Measurements from ENCODE around the gene GLIS1.

The GLIS1 gene

DNA sequence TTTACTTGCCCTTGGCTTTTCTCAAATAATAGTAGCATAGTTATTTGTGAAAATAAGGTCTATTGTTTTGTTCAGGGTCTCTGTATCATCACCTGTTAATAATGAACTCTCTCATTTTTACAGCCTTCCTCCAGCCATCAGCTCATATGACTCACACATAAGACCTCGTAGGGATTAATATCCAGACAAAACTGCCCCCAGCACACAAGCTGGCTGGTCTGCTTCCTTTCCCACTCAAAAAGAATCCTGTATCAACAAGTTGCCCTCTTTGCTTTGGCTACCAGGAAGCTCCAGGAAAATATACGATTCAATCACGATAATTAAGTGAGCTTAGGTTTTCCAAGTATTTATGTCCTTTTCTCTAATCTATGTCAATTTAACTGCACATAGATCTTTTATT, 160.6 kb downstream of the GLIS1 start:
- Histone ChIP-seq H3K4me3 (ENCODE audit: low read length) (no peak overlapping the region), H3K27me3 (ENCODE audit: control insufficient read depth, low read length) (peaks cover 10% of the 10 kb centered on the region), H3K9me2 (replicated peaks; ENCODE audit: control insufficient read depth, low read length) (no peaks in the 10 kb centered on the region), H3K9me3 (ENCODE audit: control insufficient read depth, insufficient read depth, low read length) (no peaks in the 10 kb centered on the region), H4K20me1 (ENCODE audit: control insufficient read depth, insufficient read depth, low read depth, low read length) (no peaks in the 10 kb centered on the region), H3K79me2 (ENCODE audit: control insufficient read depth, low read length) (no peaks in the 10 kb centered on the region), H3K4me1 (ENCODE audit: control insufficient read depth, low read length) (no peaks in the 10 kb centered on the region), H3K4me2 (ENCODE audit: low read length) (no peak overlapping the region), H3K36me3 (ENCODE audit: control insufficient read depth, low read length) (no peaks in the 10 kb centered on the region), H3K27ac (ENCODE audit: low read depth, low read length) (no peak overlapping the region), H3F3A (ENCODE audit: control insufficient read depth, insufficient read depth) (no peaks in the 10 kb centered on the region)
- no peak for TF ChIP-seq EZH2phosphoT487 (IDR thresholded peaks at IDR 0.05; ENCODE audit: borderline replicate concordance, low read length)
- TF ChIP-seq, protein P1, sequence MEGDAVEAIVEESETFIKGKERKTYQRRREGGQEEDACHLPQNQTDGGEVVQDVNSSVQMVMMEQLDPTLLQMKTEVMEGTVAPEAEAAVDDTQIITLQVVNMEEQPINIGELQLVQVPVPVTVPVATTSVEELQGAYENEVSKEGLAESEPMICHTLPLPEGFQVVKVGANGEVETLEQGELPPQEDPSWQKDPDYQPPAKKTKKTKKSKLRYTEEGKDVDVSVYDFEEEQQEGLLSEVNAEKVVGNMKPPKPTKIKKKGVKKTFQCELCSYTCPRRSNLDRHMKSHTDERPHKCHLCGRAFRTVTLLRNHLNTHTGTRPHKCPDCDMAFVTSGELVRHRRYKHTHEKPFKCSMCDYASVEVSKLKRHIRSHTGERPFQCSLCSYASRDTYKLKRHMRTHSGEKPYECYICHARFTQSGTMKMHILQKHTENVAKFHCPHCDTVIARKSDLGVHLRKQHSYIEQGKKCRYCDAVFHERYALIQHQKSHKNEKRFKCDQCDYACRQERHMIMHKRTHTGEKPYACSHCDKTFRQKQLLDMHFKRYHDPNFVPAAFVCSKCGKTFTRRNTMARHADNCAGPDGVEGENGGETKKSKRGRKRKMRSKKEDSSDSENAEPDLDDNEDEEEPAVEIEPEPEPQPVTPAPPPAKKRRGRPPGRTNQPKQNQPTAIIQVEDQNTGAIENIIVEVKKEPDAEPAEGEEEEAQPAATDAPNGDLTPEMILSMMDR (IDR thresholded peaks at IDR 0.05; ENCODE audit: low read depth, low read length, poor library complexity, severe bottlenecking) = no peak

DNA sequence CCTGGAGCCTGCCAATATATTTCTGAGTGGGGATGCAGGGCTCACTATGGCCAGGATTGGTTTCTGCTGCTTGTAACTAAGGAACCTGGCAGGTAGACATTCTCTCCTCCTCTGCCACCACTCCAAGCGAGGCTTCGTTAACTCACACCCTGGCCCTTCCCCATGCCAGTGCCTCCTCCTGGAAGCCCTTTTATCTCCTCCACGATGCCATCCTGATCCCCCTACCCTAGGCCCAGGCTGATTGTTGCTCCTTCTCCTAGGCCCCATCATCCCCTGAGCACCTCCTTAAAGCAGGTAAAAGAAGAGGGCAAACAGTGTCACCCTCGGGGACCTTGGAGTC, 161.2 kb downstream of the GLIS1 start:
- Histone ChIP-seq H3K27ac (ENCODE audit: low read depth, low read length) (no peak overlapping the region), H4K20me1 (ENCODE audit: control insufficient read depth, insufficient read depth, low read depth, low read length) (no peaks in the 10 kb centered on the region), H3K9me3 (ENCODE audit: control insufficient read depth, insufficient read depth, low read length) (no peaks in the 10 kb centered on the region), H3K36me3 (ENCODE audit: control insufficient read depth, low read length) (no peaks in the 10 kb centered on the region), H3K79me2 (ENCODE audit: control insufficient read depth, low read length) (no peaks in the 10 kb centered on the region), H3K4me3 (ENCODE audit: low read length) (no peak overlapping the region), H3K4me2 (ENCODE audit: low read length) (no peak overlapping the region), H3K4me1 (ENCODE audit: control insufficient read depth, low read length) (no peaks in the 10 kb centered on the region), H3F3A (ENCODE audit: control insufficient read depth, insufficient read depth) (no peaks in the 10 kb centered on the region), H3K27me3 (ENCODE audit: control insufficient read depth, low read length) (peaks cover 10% of the 10 kb centered on the region), H3K9me2 (replicated peaks; ENCODE audit: control insufficient read depth, low read length) (no peaks in the 10 kb centered on the region)
- TF ChIP-seq EZH2phosphoT487 (IDR thresholded peaks at IDR 0.05; ENCODE audit: borderline replicate concordance, low read length) = no peak
- TF ChIP-seq, protein P1 (IDR thresholded peaks at IDR 0.05; ENCODE audit: low read depth, low read length, poor library complexity, severe bottlenecking) = no peak

DNA sequence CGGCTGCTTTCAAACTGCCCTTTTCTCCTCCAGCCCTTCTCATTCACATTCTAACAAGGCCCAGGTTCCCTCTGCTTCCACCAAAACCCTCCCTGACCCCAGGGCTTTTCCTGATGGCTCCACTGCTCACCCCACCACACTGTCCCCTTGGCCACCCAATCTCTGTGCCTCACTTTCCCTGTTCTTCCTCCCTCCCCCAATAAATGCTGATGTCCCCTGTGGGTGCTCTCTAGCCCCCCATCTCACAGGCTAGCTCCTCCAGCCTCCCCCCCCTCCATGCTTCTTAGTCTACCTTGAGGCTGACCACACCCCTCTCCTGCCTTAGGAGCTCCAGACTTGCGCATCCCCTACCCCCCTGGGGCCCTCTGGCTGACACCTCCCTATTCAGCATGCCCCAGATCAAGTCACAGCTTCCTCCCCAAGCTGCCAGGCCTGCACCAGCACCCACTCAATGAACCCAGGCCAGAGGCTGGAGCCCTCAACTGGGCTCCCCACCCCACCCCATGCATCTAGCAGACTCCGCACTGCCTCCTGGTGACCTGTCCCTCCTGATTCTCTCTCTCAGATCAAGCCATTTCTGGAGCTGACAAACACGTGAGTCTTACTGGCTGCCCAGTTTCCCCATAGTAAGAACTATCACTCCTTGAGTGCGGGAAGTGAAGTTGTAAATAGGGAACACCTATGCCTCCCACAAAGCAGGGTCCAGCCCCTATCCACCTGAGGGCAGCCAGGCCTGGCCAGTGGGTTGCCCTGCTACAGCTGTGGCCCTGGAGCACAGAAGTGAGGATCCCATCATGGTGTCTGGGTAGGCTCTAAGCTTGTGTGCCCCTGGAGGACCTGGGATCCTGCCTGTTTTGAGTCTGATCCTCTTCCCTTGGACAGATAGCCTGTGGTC, 161.9 kb downstream of the GLIS1 start:
- no peaks in the 10 kb centered on the region for H3K9me3 ChIP-seq (ENCODE audit: control insufficient read depth, insufficient read depth, low read length)
- peaks cover 10% of the 10 kb centered on the region for H3K27me3 ChIP-seq (ENCODE audit: control insufficient read depth, low read length)
- TF ChIP-seq, protein P1 (IDR thresholded peaks at IDR 0.05; ENCODE audit: low read depth, low read length, poor library complexity, severe bottlenecking) = no peak
- no peak for TF ChIP-seq EZH2phosphoT487 (IDR thresholded peaks at IDR 0.05; ENCODE audit: borderline replicate concordance, low read length)
- H3F3A ChIP-seq (ENCODE audit: control insufficient read depth, insufficient read depth) = no peaks in the 10 kb centered on the region
- H3K27ac ChIP-seq (ENCODE audit: low read depth, low read length) = no peak overlapping the region
- no peaks in the 10 kb centered on the region for H3K36me3 ChIP-seq (ENCODE audit: control insufficient read depth, low read length)
- H3K9me2 ChIP-seq (replicated peaks; ENCODE audit: control insufficient read depth, low read length) = no peaks in the 10 kb centered on the region
- no peak overlapping the region for H3K4me3 ChIP-seq (ENCODE audit: low read length)
- no peaks in the 10 kb centered on the region for H4K20me1 ChIP-seq (ENCODE audit: control insufficient read depth, insufficient read depth, low read depth, low read length)
- H3K4me1 ChIP-seq (ENCODE audit: control insufficient read depth, low read length) = no peaks in the 10 kb centered on the region
- H3K79me2 ChIP-seq (ENCODE audit: control insufficient read depth, low read length) = no peaks in the 10 kb centered on the region
- no peak overlapping the region for H3K4me2 ChIP-seq (ENCODE audit: low read length)

All from DOHH2 (cell line).